ENCODE measurements around the gene RAB36.

RAB36 gene

GRCh38 chr22:23166042-23166831, 21.0 kb downstream of the RAB36 start:
- in situ Hi-C loops (cut with HindIII; ENCODE audit: low pct_ligation_motif_present, low sequenced_read_pairs): no loop called here
- Histone ChIP-seq H3K27ac (no peak overlapping the region), H3K27me3 (replicated peaks) (peaks cover 38% of the 10 kb centered on the region), H3K4me3 (ENCODE audit: low read depth, low read length) (no peak overlapping the region), H3K36me3 (replicated peaks) (no peaks in the 10 kb centered on the region)
- no peak for TF ChIP-seq CTCF (IDR thresholded peaks at IDR 0.05; ENCODE audit: low read depth, low read length, missing control alignments)
- no peak for DNase-seq

GRCh38 chr22:23166841-23167616, 21.8 kb downstream of the RAB36 start:
- DNase-seq: no peak
- in situ Hi-C loops (cut with HindIII; ENCODE audit: low pct_ligation_motif_present, low sequenced_read_pairs): no loop called here
- H3K36me3 ChIP-seq (replicated peaks): no peaks in the 10 kb centered on the region
- H3K27me3 ChIP-seq (replicated peaks): peaks cover 35% of the 10 kb centered on the region
- no peak overlapping the region for H3K27ac ChIP-seq
- H3K4me3 ChIP-seq (ENCODE audit: low read depth, low read length): no peak overlapping the region
- TF ChIP-seq CTCF (IDR thresholded peaks at IDR 0.05; ENCODE audit: low read depth, low read length, missing control alignments): no peak

GRCh38 chr22:23168391-23169042, 23.2 kb downstream of the RAB36 start:
- H3K36me3 ChIP-seq (replicated peaks): no peaks in the 10 kb centered on the region
- H3K27me3 ChIP-seq (replicated peaks): peaks cover 35% of the 10 kb centered on the region
- no peak overlapping the region for H3K4me3 ChIP-seq (ENCODE audit: low read depth, low read length)
- DNase-seq: no peak
- no peak for TF ChIP-seq CTCF (IDR thresholded peaks at IDR 0.05; ENCODE audit: low read depth, low read length, missing control alignments)
- in situ Hi-C loops (cut with HindIII; ENCODE audit: low pct_ligation_motif_present, low sequenced_read_pairs): no loop called here
- no peak overlapping the region for H3K27ac ChIP-seq

GRCh38 chr22:23169043-23169406, 23.7 kb downstream of the RAB36 start:
- Histone ChIP-seq H3K27ac (no peak overlapping the region), H3K4me3 (ENCODE audit: low read depth, low read length) (no peak overlapping the region), H3K27me3 (replicated peaks) (peaks cover 36% of the 10 kb centered on the region), H3K36me3 (replicated peaks) (no peaks in the 10 kb centered on the region)
- in situ Hi-C loops (cut with HindIII; ENCODE audit: low pct_ligation_motif_present, low sequenced_read_pairs): no loop called here
- TF ChIP-seq CTCF (IDR thresholded peaks at IDR 0.05; ENCODE audit: low read depth, low read length, missing control alignments): no peak
- no peak for DNase-seq

GRCh38 chr22:23175817-23176644, 30.8 kb downstream of the RAB36 start:
- H3K27me3 ChIP-seq (replicated peaks): peaks cover 9% of the 10 kb centered on the region
- no peak overlapping the region for H3K4me3 ChIP-seq (ENCODE audit: low read depth, low read length)
- TF ChIP-seq CTCF (IDR thresholded peaks at IDR 0.05; ENCODE audit: low read depth, low read length, missing control alignments): no peak
- DNase-seq: no peak
- H3K36me3 ChIP-seq (replicated peaks): peaks cover 2% of the 10 kb centered on the region
- H3K27ac ChIP-seq: no peak overlapping the region
- in situ Hi-C loops (cut with HindIII; ENCODE audit: low pct_ligation_motif_present, low sequenced_read_pairs): no loop called here

Data from brain microvascular endothelial cell (primary cell).